ENCODE data around the gene RAI1. TPM values are rescaled to one million over a fixed set of nuclear protein-coding genes. Genes with fewer than 3 reads are reported as not detected.

The RAI1 gene
- total and polyA plus RNA-seq, 10 of the 15 experiments (the other 5 are each of a cell fraction or from before 2014, with no cell fraction given): 0.66 to 37.7 (median 6.0) TPM

DNA sequence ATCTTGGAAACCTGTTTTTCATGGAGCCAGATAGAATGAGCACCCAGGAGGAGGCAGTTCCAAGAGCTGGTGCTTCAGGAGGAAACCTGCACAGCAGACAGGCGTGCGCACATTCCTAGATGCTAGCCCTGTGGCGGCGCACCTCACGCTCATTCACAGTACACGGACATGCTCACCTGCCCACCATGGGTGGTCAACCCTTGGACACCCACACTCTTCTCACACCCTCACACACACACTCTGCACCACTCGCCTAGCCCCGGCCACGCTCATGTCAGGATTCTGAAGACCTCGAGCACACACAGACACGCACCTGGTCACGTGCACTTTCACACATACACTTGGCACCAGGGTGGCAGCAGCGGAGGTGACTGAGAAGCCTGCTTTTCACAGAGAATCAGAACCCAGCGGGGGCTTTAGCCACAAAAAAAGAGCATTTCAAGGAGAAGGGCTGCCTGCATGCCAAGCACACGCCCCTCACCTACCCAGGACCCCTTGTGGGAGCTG, 28.6 kb downstream of the RAI1 start:
- intact Hi-C loops (cut with micrococcal nuclease; ENCODE audit: unreplicated experiment): no loop called here
- Histone ChIP-seq H3K4me2 (ENCODE audit: control insufficient read depth, insufficient read depth) (no peak overlapping the region), H3K9ac (ENCODE audit: control insufficient read depth, insufficient read depth, low read length) (no peak overlapping the region), H2AFZ (ENCODE audit: control insufficient read depth, low read depth, low read length) (no peak overlapping the region), H3K27ac (ENCODE audit: control insufficient read depth, insufficient read depth) (no peak overlapping the region), H4K20me1 (ENCODE audit: control insufficient read depth, insufficient read depth) (no peaks in the 10 kb centered on the region), H3K4me3 (no peak overlapping the region), H3K9me3 (replicated peaks; ENCODE audit: control insufficient read depth, insufficient read depth, low read length) (no peaks in the 10 kb centered on the region), H3K4me1 (ENCODE audit: control insufficient read depth, insufficient read depth, low read length) (peaks cover 30% of the 10 kb centered on the region), H3K79me2 (ENCODE audit: control insufficient read depth, insufficient read depth, low read length) (peaks cover 23% of the 10 kb centered on the region), H3K36me3 (ENCODE audit: control insufficient read depth in 2 of 2, insufficient read depth in 2 of 2, low read length in 1 of 2) (peaks cover 0 to 3% of the 10 kb centered on the region in 2 experiments; a peak in 2 of 4 replicates), H3K27me3 (replicated peaks in 1 of 2; ENCODE audit: control insufficient read depth in 2 of 2, insufficient read depth in 2 of 2, low read length in 1 of 2) (no peaks in the 10 kb centered on the region)
- ChIA-PET POLR2A (no interaction called here), CTCF (no interaction called here), RAD21 (ENCODE audit: unreplicated experiment) (no interaction called here), SMC1A (ENCODE audit: uncharacterized antibody, unreplicated experiment) (no interaction called here)
- no TSS peak for BruUV-seq (replicated peaks)
- TF ChIP-seq RELA (IDR thresholded peaks at IDR 0.05; ENCODE audit: borderline replicate concordance, partially characterized antibody) (no peak), POLR2A (IDR thresholded peaks at IDR 0.05; ENCODE audit: low read depth, low read length) (peak; percentile 24; the same call in 1 of the 2 replicates)
- 92% methylated on average over 15 of the region's 15 CpGs for WGBS (ENCODE audit: insufficient coverage, insufficient replicate concordance, low lambda C conversion rate, missing lambda C conversion rate)
- in situ Hi-C loops (cut with MboI): no loop called here
- DNase-seq (ENCODE audit: low read depth, low spot score) (no peak), ATAC-seq (no peak), FAIRE-seq (no peak)

DNA sequence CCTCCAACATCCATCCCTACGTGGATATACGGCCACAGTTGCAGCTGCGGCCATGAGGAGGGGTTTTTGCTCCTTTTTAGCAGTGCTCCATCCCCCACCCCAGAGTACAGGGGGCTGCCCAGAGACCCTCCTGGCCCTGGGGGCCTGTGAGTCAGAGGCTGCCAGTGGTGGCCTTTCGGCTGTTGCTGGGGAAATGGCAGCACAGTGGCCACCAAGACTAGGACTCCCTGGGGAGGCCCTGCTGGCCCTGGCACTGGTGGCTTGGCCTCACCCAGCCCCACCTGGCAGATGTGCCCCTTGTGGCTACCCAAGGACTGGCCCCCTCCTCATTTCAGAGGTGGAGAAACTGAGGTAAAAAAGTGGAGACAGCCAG, 29.1 kb downstream of the RAI1 start:
- H3K4me2 ChIP-seq (ENCODE audit: control insufficient read depth, insufficient read depth): no peak overlapping the region
- FAIRE-seq (no peak), ATAC-seq (no peak), DNase-seq (ENCODE audit: low read depth, low spot score) (no peak)
- intact Hi-C loops (cut with micrococcal nuclease; ENCODE audit: unreplicated experiment): no loop called here
- no peak overlapping the region for H3K4me3 ChIP-seq
- peaks cover 23% of the 10 kb centered on the region for H3K79me2 ChIP-seq (ENCODE audit: control insufficient read depth, insufficient read depth, low read length)
- RAD21 ChIA-PET (ENCODE audit: unreplicated experiment): no interaction called here
- H4K20me1 ChIP-seq (ENCODE audit: control insufficient read depth, insufficient read depth): no peaks in the 10 kb centered on the region
- POLR2A ChIA-PET: no interaction called here
- CTCF ChIA-PET: no interaction called here
- H3K4me1 ChIP-seq (ENCODE audit: control insufficient read depth, insufficient read depth, low read length): peaks cover 30% of the 10 kb centered on the region
- SMC1A ChIA-PET (ENCODE audit: uncharacterized antibody, unreplicated experiment): no interaction called here
- no peaks in the 10 kb centered on the region for H3K9me3 ChIP-seq (replicated peaks; ENCODE audit: control insufficient read depth, insufficient read depth, low read length)
- in situ Hi-C loops (cut with MboI): no loop called here
- H2AFZ ChIP-seq (ENCODE audit: control insufficient read depth, low read depth, low read length): no peak overlapping the region
- H3K27me3 ChIP-seq (replicated peaks in 1 of 2; ENCODE audit: control insufficient read depth in 2 of 2, insufficient read depth in 2 of 2, low read length in 1 of 2): no peaks in the 10 kb centered on the region
- no TSS peak for BruUV-seq (replicated peaks)
- peaks cover 0 to 4% of the 10 kb centered on the region in 2 experiments; a peak in 3 of 4 replicates for H3K36me3 ChIP-seq (ENCODE audit: control insufficient read depth in 2 of 2, insufficient read depth in 2 of 2, low read length in 1 of 2)
- H3K9ac ChIP-seq (ENCODE audit: control insufficient read depth, insufficient read depth, low read length): no peak overlapping the region
- WGBS (ENCODE audit: insufficient coverage, insufficient replicate concordance, low lambda C conversion rate, missing lambda C conversion rate): 97% methylated on average over 4 of the region's 4 CpGs
- H3K27ac ChIP-seq (ENCODE audit: control insufficient read depth, insufficient read depth): no peak overlapping the region
- TF ChIP-seq TCF12 (IDR thresholded peaks at IDR 0.05; ENCODE audit: low read depth, low read length) (no peak), MLLT1 (IDR thresholded peaks at IDR 0.05) (no peak), STAT3 (IDR thresholded peaks at IDR 0.05; ENCODE audit: low read depth, low read length) (no peak), RELB (IDR thresholded peaks at IDR 0.05; ENCODE audit: low read depth) (no peak), PAX5 (IDR thresholded peaks at IDR 0.05; ENCODE audit: borderline replicate concordance, low read depth, low read length) (no peak), RAD21 (IDR thresholded peaks at IDR 0.05; ENCODE audit: insufficient read depth, low read depth, low read length) (no peak), SMAD1 (IDR thresholded peaks at IDR 0.05; ENCODE audit: low read depth, partially characterized antibody) (no peak), SKIL (IDR thresholded peaks at IDR 0.05; ENCODE audit: low read depth, poor library complexity, severe bottlenecking) (no peak), ATF2 (IDR thresholded peaks at IDR 0.05; ENCODE audit: low read length) (no peak), DPF2 (IDR thresholded peaks at IDR 0.05) (no peak)
